DMS79 (cell line): ENCODE data around the gene RALGDS.
A peak's percentile ranks its signal among the peaks of the same experiment; 100 is the strongest.

Experiments used
- DNase-seq: peaks from one replicate; lab custom pipeline; 2025; lab: John Stamatoyannopoulos, UW

The RALGDS gene

GRCh38 chr9:133119103-133119845 lies 1.8 kb downstream of the RALGDS start:
- DNase-seq: peak; percentile 21

GRCh38 chr9:133118568-133118967 lies 2.5 kb downstream of the RALGDS start:
- no peak for DNase-seq

DNA sequence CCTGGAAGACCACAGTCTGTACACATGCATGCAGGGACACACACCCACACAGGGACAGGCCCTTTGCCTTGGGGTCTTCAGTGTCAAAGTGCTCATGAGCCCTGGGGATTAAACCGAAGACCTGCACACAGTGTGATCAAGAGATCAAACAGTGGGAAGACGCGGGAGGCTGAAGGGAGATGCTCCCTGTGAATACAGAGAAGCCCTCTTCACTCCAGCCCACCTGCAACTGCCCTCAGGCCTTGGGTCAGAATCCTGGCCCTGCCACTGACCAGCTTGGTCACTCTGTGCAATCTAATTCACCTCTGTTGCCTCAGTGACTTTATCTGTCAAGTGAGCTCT lies 2.9 kb downstream of the RALGDS start:
- DNase-seq: no peak

DNA sequence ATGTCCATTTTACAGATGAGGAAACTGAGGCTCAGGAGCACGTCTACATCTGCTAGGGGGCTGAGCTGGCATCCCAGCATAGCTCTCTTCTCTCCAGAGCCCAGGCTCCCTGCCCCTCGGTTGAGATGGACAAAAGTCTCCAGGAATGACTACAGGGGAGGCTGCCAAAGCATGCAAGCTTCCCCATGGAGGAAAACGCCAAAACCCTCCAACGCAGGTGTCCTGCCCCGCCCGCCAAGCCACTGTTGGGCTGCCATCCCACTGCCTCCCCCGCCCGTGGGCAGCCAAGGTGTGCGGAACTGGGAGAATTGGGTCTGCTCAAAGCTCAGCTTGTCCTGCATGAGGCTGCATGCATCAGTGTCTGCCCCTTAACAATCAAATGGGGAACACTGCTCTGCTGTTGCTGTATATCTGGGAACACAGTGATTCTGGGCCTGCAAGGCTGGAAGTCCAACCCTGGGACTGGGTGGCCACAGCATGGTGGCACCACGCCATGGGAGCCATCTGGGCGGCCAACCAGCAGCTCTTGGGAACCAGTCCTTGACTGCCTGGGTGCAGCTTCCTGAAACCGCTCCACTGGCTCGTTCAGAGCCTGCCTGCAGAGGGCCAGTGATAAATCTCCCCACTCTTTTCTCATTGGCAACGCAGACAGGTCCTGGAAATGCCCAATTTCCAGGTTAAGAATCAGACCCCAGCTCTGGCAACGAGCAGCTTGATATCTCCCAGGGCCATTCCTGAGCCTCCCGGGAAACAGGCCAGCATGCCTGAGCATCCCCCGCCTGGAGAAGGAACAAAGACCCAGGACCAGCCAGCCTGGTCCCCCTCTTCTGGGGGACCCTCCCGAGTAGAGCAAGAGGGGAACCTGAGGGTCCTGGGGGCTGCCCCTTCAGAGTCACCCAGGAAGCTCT lies 3.5 kb downstream of the RALGDS start:
- DNase-seq: no peak

- DNase-seq: no peak
Observed at GRCh38 chr9:133116346-133117231, 4.5 kb downstream of the RALGDS start.

GRCh38 chr9:133115604-133116345 lies 5.3 kb downstream of the RALGDS start:
- no peak for DNase-seq

- DNase-seq: no peak
Observed at GRCh38 chr9:133114886-133115603, 6.0 kb downstream of the RALGDS start.

DNA sequence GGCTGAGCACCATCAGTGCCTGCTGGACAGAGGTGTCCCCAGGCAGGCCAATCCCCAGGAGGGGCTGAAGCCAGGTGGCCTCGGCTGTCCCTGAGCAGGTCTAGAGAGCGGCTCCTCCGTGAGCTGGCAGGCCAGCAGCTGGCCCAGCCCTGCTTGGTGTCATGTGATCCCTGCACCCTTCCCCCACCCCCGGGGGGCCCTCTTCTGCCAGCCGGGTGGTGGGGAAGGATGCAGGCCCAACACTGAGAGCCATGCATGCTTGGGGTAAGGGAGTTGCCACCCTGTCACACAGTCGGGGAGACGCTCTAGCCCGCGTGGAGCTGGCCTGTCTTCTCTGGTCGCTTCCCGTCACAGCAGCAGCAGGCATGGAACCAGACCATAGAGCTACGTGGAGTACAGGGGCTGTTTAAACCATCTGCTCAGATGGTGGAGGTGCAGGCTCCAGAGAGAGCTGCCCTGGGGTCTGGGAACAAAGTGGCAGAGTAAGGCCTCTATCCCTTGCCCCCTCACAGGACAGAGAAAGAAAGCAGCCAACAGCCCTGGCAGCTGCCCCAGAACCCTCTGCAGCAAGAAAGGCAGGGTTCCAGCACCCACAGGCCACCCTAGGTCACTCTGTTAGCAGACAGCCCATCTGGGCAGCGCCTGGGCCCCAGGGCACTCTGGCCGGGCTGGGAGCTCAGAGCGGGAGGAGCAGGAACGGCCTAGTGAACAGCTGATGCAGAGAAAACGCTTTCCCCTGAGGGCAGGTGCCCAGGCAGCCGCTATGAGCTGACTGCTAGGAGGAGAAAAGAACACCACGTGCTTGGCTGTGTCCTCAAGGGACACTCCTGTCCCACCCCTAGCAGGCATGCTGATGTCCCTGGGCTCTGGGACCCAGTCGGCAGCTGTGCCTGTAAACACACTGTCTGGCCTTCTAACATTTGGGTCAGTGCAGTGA lies 6.8 kb downstream of the RALGDS start:
- DNase-seq: no peak

DNA sequence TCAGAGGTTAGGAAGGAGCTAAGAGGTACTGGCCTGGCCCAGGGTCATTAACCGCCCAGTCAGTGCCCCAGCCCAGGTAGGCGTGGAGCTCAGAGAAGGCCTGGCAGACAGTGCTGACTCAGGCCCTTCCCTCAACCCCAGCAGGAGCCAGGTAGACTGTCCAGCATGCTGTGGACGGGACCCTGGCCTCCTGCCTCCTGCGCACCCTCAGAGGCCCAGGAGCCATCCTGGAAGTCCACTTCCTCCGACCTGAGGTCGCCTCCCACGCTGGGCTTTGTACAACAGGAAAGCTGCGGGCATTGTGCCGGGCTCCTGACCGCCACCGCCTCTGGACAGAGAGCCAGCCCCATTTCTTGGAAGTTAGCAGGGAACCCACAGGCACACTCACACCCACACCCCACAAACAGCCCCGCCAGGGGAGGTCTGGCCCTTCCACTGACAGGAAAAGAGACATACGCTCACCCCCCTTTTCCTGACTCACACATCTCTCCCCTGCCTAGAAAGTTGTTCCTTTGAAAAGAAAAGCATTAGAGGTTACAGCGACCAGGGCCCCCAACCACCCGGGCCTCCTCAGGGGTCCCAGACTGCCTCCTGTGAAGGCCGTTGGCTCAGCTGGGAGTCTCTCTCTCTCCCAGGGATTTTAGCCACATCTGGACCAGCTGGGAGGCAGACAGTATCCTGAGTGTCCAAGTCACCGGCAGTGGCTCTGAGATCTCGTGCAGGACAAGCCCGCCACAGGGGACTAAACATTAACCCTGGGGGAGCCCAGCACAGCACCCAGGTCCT lies 7.7 kb downstream of the RALGDS start:
- no peak for DNase-seq

DNA sequence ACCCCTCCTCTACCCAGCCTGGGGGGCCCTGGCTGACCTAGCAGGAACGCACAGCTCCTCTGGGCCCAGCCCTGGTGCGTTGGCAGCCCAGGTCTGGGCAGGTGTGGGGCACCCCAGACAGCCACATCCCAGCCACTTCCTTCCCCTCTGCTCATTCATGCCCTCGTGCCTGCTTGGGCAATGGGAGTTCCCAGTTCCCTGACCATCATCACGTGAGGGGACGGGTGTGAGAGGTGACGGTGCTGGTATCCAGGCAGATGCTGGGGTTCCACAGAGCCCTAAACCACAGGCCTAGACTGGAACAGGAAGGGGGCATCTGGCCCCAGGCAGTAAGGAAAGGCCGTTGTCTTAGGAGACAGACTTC lies 8.4 kb downstream of the RALGDS start:
- no peak for DNase-seq

DNA sequence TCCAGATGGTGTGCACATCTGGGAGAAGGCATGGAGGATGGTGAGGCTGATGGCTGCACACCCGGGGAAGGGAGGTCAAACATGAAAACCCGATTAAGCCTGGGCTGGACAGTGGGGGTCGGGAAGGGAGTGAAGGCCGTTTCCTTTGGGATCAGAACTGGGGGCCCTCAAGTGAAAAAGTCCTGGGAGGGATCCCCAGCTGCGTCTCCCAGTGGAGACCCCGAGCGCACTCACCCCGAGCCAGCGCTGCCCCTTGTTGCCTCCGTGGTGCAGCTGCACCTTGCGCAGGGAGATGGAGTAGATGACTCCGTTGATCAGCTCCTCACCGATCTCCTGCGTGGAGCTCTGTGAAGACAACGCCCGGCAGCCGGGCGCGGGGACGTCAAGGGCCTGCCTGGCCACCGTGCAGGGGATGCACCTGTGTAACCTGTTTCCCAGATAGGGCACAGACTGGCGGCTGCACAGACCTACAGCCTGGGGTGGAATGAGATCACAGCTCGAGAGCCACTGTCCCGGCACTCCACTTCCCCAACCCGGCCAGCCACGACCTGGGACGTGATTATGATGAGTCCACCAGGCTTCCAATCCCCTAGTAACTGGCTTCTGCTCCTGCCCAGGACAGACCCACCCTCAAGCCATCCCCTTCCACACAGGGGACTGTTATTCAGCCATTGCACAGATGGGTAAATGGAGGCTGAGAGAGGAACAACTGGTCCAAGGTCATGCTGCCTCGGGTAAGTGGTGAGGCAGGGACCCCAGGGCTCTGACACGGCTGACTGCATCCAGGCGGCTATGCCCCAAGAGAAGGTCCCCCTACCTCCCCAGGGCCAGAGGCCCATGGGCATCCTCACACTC lies 9.0 kb downstream of the RALGDS start:
- no peak for DNase-seq

- DNase-seq: no peak
Observed at GRCh38 chr9:133109931-133110650, 10.9 kb downstream of the RALGDS start.

GRCh38 chr9:133108794-133109641 lies 12.0 kb downstream of the RALGDS start:
- no peak for DNase-seq

GRCh38 chr9:133107961-133108793 lies 12.9 kb downstream of the RALGDS start:
- DNase-seq: no peak

DNA sequence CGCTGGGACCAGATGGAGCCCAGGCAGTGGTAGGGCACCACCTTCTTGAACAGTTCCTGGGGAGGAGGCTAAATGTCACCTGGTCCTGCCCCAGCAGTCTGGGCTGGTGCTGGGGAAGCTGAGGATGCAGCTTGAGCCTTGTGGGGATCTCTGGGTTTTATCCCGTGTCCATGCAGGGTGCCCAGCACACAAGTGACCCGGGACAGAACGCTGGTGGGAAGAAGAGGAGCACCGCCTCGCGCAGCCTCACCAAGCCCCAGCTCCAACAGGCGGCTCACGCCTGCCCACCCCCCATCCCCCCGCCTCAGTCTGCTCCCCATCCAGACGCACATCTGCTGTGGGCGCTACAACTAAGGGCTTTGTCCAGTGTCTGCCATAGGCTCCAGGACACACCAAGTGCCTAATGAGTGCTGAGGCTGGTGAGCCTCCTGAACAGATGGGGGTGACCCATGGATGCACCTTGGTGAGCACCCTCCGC lies 13.8 kb downstream of the RALGDS start:
- no peak for DNase-seq
